Stimulated activated CD4-positive, alpha-beta T cell treated with anti-CD3 and anti-CD28 coated beads, Interleukin-2, amount 100 ng/mL, for 4 hours (primary cell): ENCODE results near the gene TRAPPC12.

Experiments used
- DNase-seq: peaks from one replicate; pipeline ENCODE4 v3.0.0-alpha.2; 2020; ENCODE audit warnings: low read depth

Gene TRAPPC12

GRCh38 chr2:3470166-3470651 lies 90.7 kb downstream of the TRAPPC12 start:
- DNase-seq = no peak

GRCh38 chr2:3470856-3471737 lies 91.6 kb downstream of the TRAPPC12 start:
- DNase-seq = no peak

GRCh38 chr2:3472296-3472695 lies 92.8 kb downstream of the TRAPPC12 start:
- no peak for DNase-seq

GRCh38 chr2:3472966-3473365 lies 93.5 kb downstream of the TRAPPC12 start:
- DNase-seq = no peak

- DNase-seq = no peak
These were observed 96.3 kb downstream of the TRAPPC12 start for GRCh38 chr2:3475771-3476170.

GRCh38 chr2:3476321-3476984 lies 97.0 kb downstream of the TRAPPC12 start:
- no peak for DNase-seq

- no peak for DNase-seq
These were observed 97.5 kb downstream of the TRAPPC12 start for GRCh38 chr2:3476985-3477327.

- no peak for DNase-seq
These were observed 99.4 kb downstream of the TRAPPC12 start for GRCh38 chr2:3478846-3479385.

GRCh38 chr2:3479430-3480320 lies 100.2 kb downstream of the TRAPPC12 start:
- DNase-seq = no peak

GRCh38 chr2:3480352-3481010 lies 101.0 kb downstream of the TRAPPC12 start:
- no peak for DNase-seq

- no peak for DNase-seq
These were observed 101.5 kb downstream of the TRAPPC12 start for GRCh38 chr2:3481011-3481400.

GRCh38 chr2:3481736-3482362 lies 102.4 kb downstream of the TRAPPC12 start:
- DNase-seq = no peak

- DNase-seq = no peak
These were observed 102.9 kb downstream of the TRAPPC12 start for GRCh38 chr2:3482363-3482821.

GRCh38 chr2:3483227-3483985 lies 103.9 kb downstream of the TRAPPC12 start:
- DNase-seq = no peak

GRCh38 chr2:3483986-3484960 lies 104.8 kb downstream of the TRAPPC12 start:
- no peak for DNase-seq

- no peak for DNase-seq
These were observed 105.7 kb downstream of the TRAPPC12 start for GRCh38 chr2:3485166-3485565.

GRCh38 chr2:3486047-3487027 lies 106.8 kb downstream of the TRAPPC12 start:
- no peak for DNase-seq

- DNase-seq = no peak
These were observed 107.5 kb downstream of the TRAPPC12 start for GRCh38 chr2:3487028-3487425.
